Heart right ventricle (tissue), 16 donors: Measurements from ENCODE around the gene DUS2. TPM values are rescaled to one million over a fixed set of nuclear protein-coding genes. Genes with fewer than 3 reads are reported as not detected.
A peak's percentile ranks its signal among the peaks of the same experiment; 100 is the strongest.
"Not testable (repeated sequence)": the region's sequence is repeated elsewhere in the genome, so short reads cannot be mapped to it uniquely, and the experiment has no call there.

Experiments used
- ATAC-seq, 8 donors: fragments of 200-7000 bp; cut with Tn5 transposase; one replicate each; pipeline ENCODE4 v1.9.1; 2020; ENCODE audit warnings: mild to moderate bottlenecking in 8 of 8, moderate library complexity in 8 of 8, moderate number of reproducible peaks in 1 of 8
- DNase-seq, 2 donors: peaks; one replicate each; pipeline ENCODE4 v3.0.0-alpha.2; 2020
- H3K27ac ChIP-seq, 10 donors: fragments of 200-600 bp; sonication (generic) in 2 of 10; one replicate each; pipeline versions ENCODE4 v1.5.0 to v1.8.0; 2020 to 2022; ENCODE audit warnings: mild to moderate bottlenecking in 3 of 10
- H3K27me3 ChIP-seq, 7 donors: fragments of 200-600 bp; one replicate each; pipeline ENCODE4 v1.8.0; 2021 to 2022; ENCODE audit warnings: mild to moderate bottlenecking in 2 of 7
- H3K36me3 ChIP-seq, 9 donors: fragments of 200-600 bp; sonication (generic) in 1 of 9; one replicate each; pipeline versions ENCODE4 v1.5.0 to v1.8.0; 2020 to 2022; ENCODE audit warnings: mild to moderate bottlenecking in 2 of 9
- H3K4me1 ChIP-seq, 9 donors: fragments of 200-600 bp; sonication (generic) in 1 of 9; one replicate each; pipeline versions ENCODE4 v1.5.0 to v1.8.0; 2020 to 2022; ENCODE audit warnings: mild to moderate bottlenecking in 4 of 9
- H3K4me3 ChIP-seq, 10 donors: fragments of 200-600 bp; sonication (generic) in 2 of 10; one replicate each; pipeline versions ENCODE4 v1.5.0 to v1.8.0; 2020 to 2022; ENCODE audit warnings: mild to moderate bottlenecking in 7 of 10, moderate library complexity in 2 of 10
- H3K9me3 ChIP-seq, 11 donors: fragments of 200-600 bp in 10 of 11; sonication (generic) in 2 of 11; one replicate each; pipeline versions ENCODE4 v1.5.0 to v1.8.0; 2013 to 2022; ENCODE audit warnings: mild to moderate bottlenecking in 2 of 11, control low read depth in 1 of 11, moderate library complexity in 1 of 11
- WGBS, 2 donors: extraction: QIAGEN DNeasy Blood & Tissue Kit; methylation state at CpG; one replicate each; pipeline ENCODE4 v1.1.7; 2013; ENCODE audit warnings: inconsistent platforms in 1 of 2; 5-methylcytosine and 5-hydroxymethylcytosine counted together
- intact Hi-C, 10 donors: fragments of 100-400 bp; cut with DNase I; formaldehyde crosslinking; loops; one replicate each; pipeline versions ENCODE4 v1.11.1 to v1.14.2; 2022
- polyA plus RNA-seq, 2 donors: library from polyadenylated mRNA; stranded (reverse); fragments of 200-250 nt; gene quantifications; one replicate each; pipeline ENCODE4 v1.2.3, GENCODE V29; 2013
- total RNA-seq, 10 donors: library from RNA; stranded (reverse); fragmentation: NEBNext Ultra II Directional in 3 of 10; extraction: Animal tissue kit (Norgen Biotek cat#: 25700) in 3 of 10; gene quantifications; one replicate each; pipeline versions ENCODE4 v1.2.1 to v1.2.4, GENCODE V29; 2021 to 2023
- TF ChIP-seq, protein P1 (sequence below), 9 donors: fragments of 200-600 bp; sonication (generic) in 2 of 9; IDR thresholded peaks; one replicate each; pipeline versions ENCODE4 v1.5.0 to v1.8.0; 2021 to 2022; ENCODE audit warnings: antibody characterized with exemption in 9 of 9, mild to moderate bottlenecking in 5 of 9, moderate library complexity in 1 of 9
- donor health status: Arrhythmogenic right ventricular cardiomyopathy.
- donor health status: ischemic (EF 13 %, LVEDD 7.1; RV severe dilation, severe dysfunction).
- donor health status: healthy with polysubstance abuse.
- donor health status: DM: no; HTN: yes; CAD: no.
- donor health status: DM: no; HTN: no; CAD: no.
- donor health status: ischemic (EF 25% LVEDD 6.9; RV normal size, moderate dysfunction).
- donor health status: ischemic (EF 25% LVEDD 5.7; RV mildly dilated, moderate dysfunction).
- donor health status: healthy.
- donor health status: DM: yes; HTN: yes; CAD: no.
- donor health status: Ischemic cardiomyopathy.
- donor health status: ischemic (EF 35%, LVEDD 5.7; RV mildly dilated, moderate dysfunction).
- donor health status: nonischemic (EF 11% LVEDD 7.7; RV severe dilation, severe dysfunction).
- donor health status: DM: yes; HTN: yes; CAD: no.
- donor health status: PGD.
- donor health status: ischemic (EF 29% LVEDD 5.4; RV normal size, mild dysfunction).
- donor health status: nonischemic (EF 23%, LVEDD 6.1; RV moderate dilation, normal function).

DUS2 gene
- total and polyA plus RNA-seq, 12 donors = 4.2 to 13.1 (median 7.2) TPM

DNA sequence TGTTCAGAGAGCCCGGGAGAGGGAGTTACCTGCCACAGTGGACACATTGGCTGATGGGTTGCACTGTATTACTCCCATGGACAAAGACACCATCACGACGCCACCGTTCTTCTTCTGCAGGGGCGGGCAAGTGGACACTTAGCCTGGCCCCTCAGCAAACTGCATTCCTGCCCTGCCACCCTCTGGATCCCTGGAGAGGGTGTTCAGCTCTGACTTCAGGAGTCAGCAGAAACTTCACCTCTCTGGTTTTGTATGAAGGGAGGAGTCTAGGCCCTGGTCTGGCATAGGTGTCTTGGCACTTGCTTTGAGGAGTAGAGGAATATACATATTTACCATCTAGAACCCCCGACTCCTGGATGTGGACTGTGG is 33.1 kb upstream of the DUS2 start:
- H3K27me3 ChIP-seq = no peaks in the 10 kb centered on the region
- DNase-seq (no peak), ATAC-seq (no peak)
- WGBS, 2 donors = 76 to 87% methylated on average over 6 of the region's 6 CpGs
- H3K27ac ChIP-seq = no peak overlapping the region
- peaks cover 6 to 46% (median 32%) of the 10 kb centered on the region in 9 donors for H3K4me1 ChIP-seq
- H3K4me3 ChIP-seq = no peak overlapping the region
- H3K9me3 ChIP-seq = no peaks in the 10 kb centered on the region
- TF ChIP-seq, protein P1, sequence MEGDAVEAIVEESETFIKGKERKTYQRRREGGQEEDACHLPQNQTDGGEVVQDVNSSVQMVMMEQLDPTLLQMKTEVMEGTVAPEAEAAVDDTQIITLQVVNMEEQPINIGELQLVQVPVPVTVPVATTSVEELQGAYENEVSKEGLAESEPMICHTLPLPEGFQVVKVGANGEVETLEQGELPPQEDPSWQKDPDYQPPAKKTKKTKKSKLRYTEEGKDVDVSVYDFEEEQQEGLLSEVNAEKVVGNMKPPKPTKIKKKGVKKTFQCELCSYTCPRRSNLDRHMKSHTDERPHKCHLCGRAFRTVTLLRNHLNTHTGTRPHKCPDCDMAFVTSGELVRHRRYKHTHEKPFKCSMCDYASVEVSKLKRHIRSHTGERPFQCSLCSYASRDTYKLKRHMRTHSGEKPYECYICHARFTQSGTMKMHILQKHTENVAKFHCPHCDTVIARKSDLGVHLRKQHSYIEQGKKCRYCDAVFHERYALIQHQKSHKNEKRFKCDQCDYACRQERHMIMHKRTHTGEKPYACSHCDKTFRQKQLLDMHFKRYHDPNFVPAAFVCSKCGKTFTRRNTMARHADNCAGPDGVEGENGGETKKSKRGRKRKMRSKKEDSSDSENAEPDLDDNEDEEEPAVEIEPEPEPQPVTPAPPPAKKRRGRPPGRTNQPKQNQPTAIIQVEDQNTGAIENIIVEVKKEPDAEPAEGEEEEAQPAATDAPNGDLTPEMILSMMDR (IDR thresholded peaks at IDR 0.05) = no peak
- H3K36me3 ChIP-seq = peaks cover 0 to 3% (median 0%) of the 10 kb centered on the region in 9 donors
- intact Hi-C loops = loop anchor here in 8 of 10 donors (5.0 to 10.0 kb wide), 5 partner anchors 52 to 245 kb away; partner anchors contain the start of genes ESRP2 (in 2 of the 8) and PSMB10 (in 1 of the 8)

DNA sequence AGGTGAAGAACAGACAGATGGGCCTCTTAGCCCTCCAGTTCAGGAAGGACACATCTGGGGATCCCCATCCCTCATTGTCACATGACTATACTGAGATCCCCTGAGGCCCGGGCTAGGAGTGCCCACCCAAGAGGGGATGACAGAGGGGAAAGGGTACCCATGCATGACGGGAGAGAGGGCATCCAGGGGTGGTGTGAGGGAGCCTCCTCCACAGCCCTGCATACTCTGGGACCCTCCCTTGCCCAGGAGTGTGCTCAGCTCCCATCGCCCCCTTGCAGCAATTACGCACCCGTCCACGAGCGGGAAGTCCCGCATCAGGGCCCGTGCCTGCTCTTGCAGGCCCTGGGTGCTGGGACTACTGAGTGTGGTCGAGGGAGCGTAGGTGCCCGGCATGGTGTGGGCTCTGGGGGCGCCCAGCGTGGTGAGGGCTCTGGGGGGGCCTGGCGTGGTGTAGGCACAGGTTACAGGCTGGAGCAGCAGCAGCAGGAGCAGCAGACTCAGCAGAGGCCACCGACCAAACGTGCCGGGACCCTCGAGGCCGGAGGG is 30.4 kb upstream of the DUS2 start:
- Histone ChIP-seq H3K4me3 (peak overlapping the region in 5 of 10 donors; percentile 45 to 55 (median 49)), H3K27ac (peak overlapping the region in 8 of 10 donors; percentile 71 to 93 (median 81)), H3K27me3 (no peaks in the 10 kb centered on the region), H3K36me3 (peaks cover 0 to 3% (median 0%) of the 10 kb centered on the region in 9 donors), H3K9me3 (no peaks in the 10 kb centered on the region), H3K4me1 (peaks cover 4 to 31% (median 14%) of the 10 kb centered on the region in 9 donors)
- DNase-seq (no peak), ATAC-seq (peak in 4 of 8 donors; percentile 2 to 35 (median 12))
- intact Hi-C loops = loop anchor here in 9 of 10 donors (1.0 to 10.0 kb wide), 8 partner anchors 48 to 242 kb away; partner anchors contain the start of genes ESRP2 (in 2 of the 9) and PSMB10 (in 1 of the 9)
- TF ChIP-seq, protein P1 (IDR thresholded peaks at IDR 0.05) = no peak
- WGBS, 2 donors = 74% methylated on average over 20 of the region's 20 CpGs

DNA sequence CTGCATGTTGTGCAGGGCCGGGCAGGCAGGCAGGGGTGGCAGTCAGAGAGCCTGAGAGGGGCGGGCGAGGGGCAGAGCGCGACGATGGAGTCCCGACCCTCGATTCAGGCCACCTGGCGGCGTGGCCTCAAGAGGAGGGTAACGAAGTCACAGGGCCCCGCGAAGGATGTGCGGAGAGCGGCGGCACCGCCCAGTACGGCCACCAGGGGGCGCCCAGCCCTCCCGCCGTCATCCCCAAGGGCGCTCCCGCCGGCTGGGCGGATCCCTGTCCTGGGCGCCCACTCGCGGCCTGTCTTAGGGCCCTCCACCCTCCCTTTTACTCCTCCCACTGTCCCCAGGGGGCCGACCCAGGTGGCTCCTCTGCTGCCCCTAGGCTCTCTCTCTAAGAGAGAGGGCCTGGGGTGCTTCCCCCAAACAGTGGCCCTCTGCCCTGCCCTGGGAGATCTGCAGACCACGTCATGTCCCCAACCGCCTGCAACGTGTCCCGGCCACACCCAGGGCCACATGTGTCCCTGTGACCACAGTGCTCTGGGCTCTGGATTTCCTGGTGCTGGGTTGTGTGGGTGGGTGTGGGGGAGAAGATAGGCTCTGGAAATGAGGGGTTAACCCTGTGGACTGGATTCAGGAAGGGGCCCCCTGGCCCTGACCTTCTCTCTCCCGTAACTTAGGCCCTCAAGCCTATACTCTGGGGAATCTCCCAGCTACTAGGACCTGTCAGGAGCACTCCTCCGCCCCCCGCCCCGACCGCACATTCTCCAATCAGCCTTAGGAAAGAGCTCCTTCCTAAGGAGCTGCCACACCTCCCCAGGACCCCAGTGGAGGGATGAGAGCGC is 29.7 kb upstream of the DUS2 start:
- Histone ChIP-seq H3K4me1 (peaks cover 4 to 33% (median 13%) of the 10 kb centered on the region in 9 donors), H3K36me3 (peaks cover 0 to 3% (median 0%) of the 10 kb centered on the region in 9 donors), H3K9me3 (no peaks in the 10 kb centered on the region), H3K27ac (peak overlapping the region; percentile 70 to 93 (median 80)), H3K4me3 (peak overlapping the region in 9 of 10 donors; percentile 5 to 55 (median 45)), H3K27me3 (no peaks in the 10 kb centered on the region)
- ATAC-seq = peak; percentile 91 to 96 (median 95)
- WGBS, 2 donors = 10 to 14% methylated on average over 37 to 39 of the region's 39 CpGs
- TF ChIP-seq, protein P1 (IDR thresholded peaks at IDR 0.05) = peak; percentile 98 to 100 (median 99)
- intact Hi-C loops = loop anchor here in 9 of 10 donors (1.0 to 10.0 kb wide), 8 partner anchors 47 to 241 kb away; partner anchors contain the start of genes ESRP2 (in 2 of the 9) and PSMB10 (in 1 of the 9)
- DNase-seq = peak; percentile 84 to 88

DNA sequence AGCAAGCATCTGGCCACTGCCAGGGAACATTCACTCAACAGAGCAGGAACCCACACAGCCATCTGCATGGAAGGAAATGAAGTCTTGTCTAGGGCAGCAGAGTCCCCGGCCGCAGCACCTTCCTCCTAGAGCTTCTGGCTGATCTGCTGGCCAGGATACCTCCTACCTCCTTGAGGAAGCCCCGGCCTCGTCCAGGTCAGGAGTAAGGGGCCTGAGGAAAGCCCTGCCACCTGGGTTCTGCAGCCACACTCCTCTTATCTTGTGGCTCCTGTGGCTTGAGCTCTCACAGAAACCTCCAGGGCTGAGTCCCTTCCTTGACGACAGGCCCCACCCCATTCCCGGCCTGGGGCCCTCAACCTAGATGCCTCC is 29.1 kb upstream of the DUS2 start:
- 67 to 69% methylated on average over 3 to 6 of the region's 6 CpGs for WGBS, 2 donors
- not testable (repeated sequence) for H3K27me3 ChIP-seq, H3K9me3 ChIP-seq, H3K36me3 ChIP-seq, DNase-seq
- Histone ChIP-seq H3K27ac (peak overlapping the region; percentile 70 to 93 (median 80)), H3K4me3 (peak overlapping the region in 3 of 10 donors; percentile 45 to 55 (median 47)), H3K4me1 (peaks cover 4 to 36% (median 13%) of the 10 kb centered on the region in 9 donors)
- peak in 7 of 8 donors; percentile 2 to 46 (median 24) for ATAC-seq
- intact Hi-C loops = loop anchor here in 8 of 10 donors (5.0 to 10.0 kb wide), 5 partner anchors 48 to 241 kb away; partner anchors contain the start of genes ESRP2 (in 2 of the 8) and PSMB10 (in 1 of the 8)
